Measurements from ENCODE around the gene EPAS1. TPM values are rescaled to one million over a fixed set of nuclear protein-coding genes. Genes with fewer than 3 reads are reported as not detected.
A peak's percentile ranks its signal among the peaks of the same experiment; 100 is the strongest.

The EPAS1 gene
- total and polyA plus RNA-seq, 8 donors = 35.6 to 165 (median 76.0) TPM

DNA sequence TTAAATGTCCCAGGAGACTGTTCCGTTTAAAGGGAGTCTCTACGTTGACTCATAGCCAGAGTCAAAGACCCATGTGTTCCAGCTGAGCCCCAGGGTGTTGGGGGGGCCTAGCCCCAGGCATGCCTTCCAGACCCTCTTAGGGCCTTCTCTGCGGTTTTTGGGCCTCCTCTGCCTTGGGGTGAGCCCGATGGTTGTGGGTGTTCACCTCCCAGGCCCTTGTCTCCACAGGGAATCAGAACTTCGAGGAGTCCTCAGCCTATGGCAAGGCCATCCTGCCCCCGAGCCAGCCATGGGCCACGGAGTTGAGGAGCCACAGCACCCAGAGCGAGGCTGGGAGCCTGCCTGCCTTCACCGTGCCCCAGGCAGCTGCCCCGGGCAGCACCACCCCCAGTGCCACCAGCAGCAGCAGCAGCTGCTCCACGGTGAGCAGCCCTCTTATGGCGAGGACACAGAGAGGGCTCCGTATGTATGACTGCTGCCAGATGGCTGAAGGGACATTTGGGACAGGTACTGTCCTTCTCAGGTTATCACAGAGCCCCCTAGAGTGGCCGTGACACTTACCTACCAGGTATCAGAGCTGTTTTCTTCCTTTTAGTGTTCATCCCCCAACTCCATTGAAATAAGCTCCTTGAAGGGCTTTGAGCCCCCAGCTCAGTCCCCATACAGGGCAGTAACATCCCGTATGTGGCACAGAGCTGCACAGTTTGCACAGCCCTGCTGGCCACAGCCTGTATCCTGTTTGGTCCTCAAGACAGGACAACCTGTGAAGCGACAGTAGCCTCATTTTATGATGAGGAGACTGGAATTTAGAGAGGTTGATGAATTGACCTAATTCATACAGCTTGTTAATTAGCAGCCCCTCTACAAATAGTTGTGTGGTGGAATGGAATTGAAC lies 80.7 kb downstream of the EPAS1 start:
- peaks cover 3 to 91% (median 75%) of the 10 kb centered on the region in 3 donors for H3K36me3 ChIP-seq
- WGBS, 2 donors = 92% methylated on average over 16 of the region's 16 CpGs
- no peak overlapping the region for H3K27ac ChIP-seq
- TF ChIP-seq, protein P1, sequence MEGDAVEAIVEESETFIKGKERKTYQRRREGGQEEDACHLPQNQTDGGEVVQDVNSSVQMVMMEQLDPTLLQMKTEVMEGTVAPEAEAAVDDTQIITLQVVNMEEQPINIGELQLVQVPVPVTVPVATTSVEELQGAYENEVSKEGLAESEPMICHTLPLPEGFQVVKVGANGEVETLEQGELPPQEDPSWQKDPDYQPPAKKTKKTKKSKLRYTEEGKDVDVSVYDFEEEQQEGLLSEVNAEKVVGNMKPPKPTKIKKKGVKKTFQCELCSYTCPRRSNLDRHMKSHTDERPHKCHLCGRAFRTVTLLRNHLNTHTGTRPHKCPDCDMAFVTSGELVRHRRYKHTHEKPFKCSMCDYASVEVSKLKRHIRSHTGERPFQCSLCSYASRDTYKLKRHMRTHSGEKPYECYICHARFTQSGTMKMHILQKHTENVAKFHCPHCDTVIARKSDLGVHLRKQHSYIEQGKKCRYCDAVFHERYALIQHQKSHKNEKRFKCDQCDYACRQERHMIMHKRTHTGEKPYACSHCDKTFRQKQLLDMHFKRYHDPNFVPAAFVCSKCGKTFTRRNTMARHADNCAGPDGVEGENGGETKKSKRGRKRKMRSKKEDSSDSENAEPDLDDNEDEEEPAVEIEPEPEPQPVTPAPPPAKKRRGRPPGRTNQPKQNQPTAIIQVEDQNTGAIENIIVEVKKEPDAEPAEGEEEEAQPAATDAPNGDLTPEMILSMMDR (IDR thresholded peaks at IDR 0.05) = no peak
- peak in 1 of 6 donors; percentile 8 for DNase-seq
- no peaks in the 10 kb centered on the region for H3K27me3 ChIP-seq
- FAIRE-seq = no peak
- intact Hi-C loops (cut with DNase I) = loop anchor here in 1 of 3 donors (10.0 kb wide), 1 partner anchor 373 kb away; no protein-coding TSS in a partner anchor
- no peak for ATAC-seq
- H3K4me3 ChIP-seq = no peak overlapping the region
- no peaks in the 10 kb centered on the region for H3K4me1 ChIP-seq
- H3K9me3 ChIP-seq = no peaks in the 10 kb centered on the region

DNA sequence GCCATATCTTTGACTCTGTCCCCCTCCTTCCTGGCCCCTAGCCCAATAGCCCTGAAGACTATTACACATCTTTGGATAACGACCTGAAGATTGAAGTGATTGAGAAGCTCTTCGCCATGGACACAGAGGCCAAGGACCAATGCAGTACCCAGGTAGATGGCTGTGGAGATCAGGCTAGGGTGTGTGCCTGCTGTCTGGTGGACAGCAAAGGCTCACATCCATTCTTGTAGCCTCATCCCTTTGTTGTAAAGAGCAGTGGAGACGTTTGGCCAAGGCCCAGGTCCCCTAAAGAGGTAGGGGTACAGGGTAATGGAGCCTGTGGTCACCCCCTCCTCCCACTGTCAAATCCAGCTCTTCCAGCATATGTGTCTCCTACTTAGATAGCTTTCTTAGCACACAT lies 81.4 kb downstream of the EPAS1 start:
- 67 to 81% methylated on average over 3 of the region's 3 CpGs for WGBS, 2 donors
- H3K27ac ChIP-seq = no peak overlapping the region
- H3K36me3 ChIP-seq = peaks cover 3 to 90% (median 76%) of the 10 kb centered on the region in 3 donors
- TF ChIP-seq, protein P1 (IDR thresholded peaks at IDR 0.05) = no peak
- FAIRE-seq (no peak), DNase-seq (no peak), ATAC-seq (no peak)
- intact Hi-C loops (cut with DNase I) = loop anchor here in 1 of 3 donors (10.0 kb wide), 1 partner anchor 374 kb away; no protein-coding TSS in a partner anchor
- no peaks in the 10 kb centered on the region for H3K4me1 ChIP-seq
- H3K9me3 ChIP-seq = no peaks in the 10 kb centered on the region
- H3K4me3 ChIP-seq = no peak overlapping the region
- no peaks in the 10 kb centered on the region for H3K27me3 ChIP-seq

DNA sequence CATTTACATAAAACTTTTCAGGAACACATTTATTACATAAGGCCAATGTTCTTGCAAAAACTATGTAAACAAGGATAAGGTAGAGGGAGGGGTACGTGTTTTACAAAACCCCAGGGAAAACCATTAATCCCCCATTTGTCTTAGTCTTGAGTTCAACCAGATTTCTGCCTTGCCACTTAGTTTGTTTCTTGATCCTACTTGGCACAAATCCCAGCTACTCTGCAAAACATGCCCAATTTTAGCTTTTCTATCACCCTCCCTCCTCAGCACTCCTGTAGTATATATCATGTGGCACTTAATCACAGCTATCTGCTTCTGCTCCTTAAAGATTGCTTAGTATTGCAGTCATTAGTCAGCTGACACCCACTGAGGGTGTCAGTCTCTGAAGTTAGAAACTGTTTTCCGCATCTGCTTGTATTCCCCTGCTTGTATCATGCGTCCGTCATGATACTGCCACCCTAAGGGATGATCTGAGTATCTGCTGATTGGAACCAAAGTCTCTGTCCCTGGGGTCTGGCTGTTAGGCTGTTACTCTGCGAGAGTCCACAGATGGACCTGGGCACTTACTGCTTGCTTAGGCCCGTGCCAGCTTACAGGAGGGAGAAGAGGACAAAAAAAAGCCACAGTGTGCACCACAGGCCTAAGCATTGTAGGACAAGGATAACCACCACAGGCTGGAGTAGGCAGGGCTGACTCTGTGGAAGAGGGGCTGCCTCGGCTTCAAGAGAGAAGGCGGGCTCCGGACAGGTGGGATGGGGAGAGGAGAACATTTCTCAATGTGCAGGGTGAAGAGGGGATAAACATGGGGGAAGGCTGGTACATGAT lies 82.2 kb downstream of the EPAS1 start:
- TF ChIP-seq, protein P1 (IDR thresholded peaks at IDR 0.05) = no peak
- no peak for FAIRE-seq
- Histone ChIP-seq H3K9me3 (no peaks in the 10 kb centered on the region), H3K4me1 (no peaks in the 10 kb centered on the region), H3K4me3 (no peak overlapping the region), H3K27ac (no peak overlapping the region), H3K36me3 (peaks cover 3 to 96% (median 81%) of the 10 kb centered on the region in 3 donors), H3K27me3 (no peaks in the 10 kb centered on the region)
- WGBS, 2 donors = 86 to 87% methylated on average over 9 of the region's 9 CpGs
- intact Hi-C loops (cut with DNase I) = loop anchor here in 1 of 3 donors (10.0 kb wide), 1 partner anchor 375 kb away; no protein-coding TSS in a partner anchor
- no peak for DNase-seq
- no peak for ATAC-seq

DNA sequence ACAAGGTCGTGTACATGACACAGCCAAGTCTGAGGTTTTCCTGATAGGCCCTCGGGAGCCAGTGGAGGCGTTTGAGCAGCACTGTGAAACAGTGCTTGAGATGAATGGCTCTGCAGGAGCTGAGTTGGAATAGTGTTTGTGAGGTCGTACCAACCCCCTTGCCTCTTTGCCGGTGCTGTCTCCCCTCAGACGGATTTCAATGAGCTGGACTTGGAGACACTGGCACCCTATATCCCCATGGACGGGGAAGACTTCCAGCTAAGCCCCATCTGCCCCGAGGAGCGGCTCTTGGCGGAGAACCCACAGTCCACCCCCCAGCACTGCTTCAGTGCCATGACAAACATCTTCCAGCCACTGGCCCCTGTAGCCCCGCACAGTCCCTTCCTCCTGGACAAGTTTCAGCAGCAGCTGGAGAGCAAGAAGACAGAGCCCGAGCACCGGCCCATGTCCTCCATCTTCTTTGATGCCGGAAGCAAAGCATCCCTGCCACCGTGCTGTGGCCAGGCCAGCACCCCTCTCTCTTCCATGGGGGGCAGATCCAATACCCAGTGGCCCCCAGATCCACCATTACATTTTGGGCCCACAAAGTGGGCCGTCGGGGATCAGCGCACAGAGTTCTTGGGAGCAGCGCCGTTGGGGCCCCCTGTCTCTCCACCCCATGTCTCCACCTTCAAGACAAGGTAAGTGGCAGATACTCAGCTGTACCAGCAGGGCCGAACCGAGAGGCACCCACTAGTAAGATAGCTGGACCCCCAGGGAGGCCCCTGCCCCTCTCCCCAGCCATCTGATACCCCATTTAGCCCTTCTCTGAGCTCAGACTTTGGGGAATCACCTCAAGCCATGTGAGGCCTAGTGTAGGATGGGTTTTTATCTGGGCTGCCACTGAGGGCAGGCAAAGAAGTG lies 83.1 kb downstream of the EPAS1 start:
- H3K27ac ChIP-seq = no peak overlapping the region
- DNase-seq = no peak
- H3K36me3 ChIP-seq = peaks cover 3 to 99% (median 90%) of the 10 kb centered on the region in 3 donors
- intact Hi-C loops (cut with DNase I) = no loop called here
- FAIRE-seq = no peak
- H3K9me3 ChIP-seq = no peaks in the 10 kb centered on the region
- 91 to 96% methylated on average over 22 of the region's 22 CpGs for WGBS, 2 donors
- H3K27me3 ChIP-seq = no peaks in the 10 kb centered on the region
- TF ChIP-seq, protein P1 (IDR thresholded peaks at IDR 0.05) = no peak
- ATAC-seq = no peak
- H3K4me1 ChIP-seq = no peaks in the 10 kb centered on the region
- H3K4me3 ChIP-seq = no peak overlapping the region
